BJ (cell line): ENCODE data around the gene MAPRE2. TPM values are rescaled to one million over a fixed set of nuclear protein-coding genes. Genes with fewer than 3 reads are reported as not detected.
"Not testable (repeated sequence)": the region's sequence is repeated elsewhere in the genome, so short reads cannot be mapped to it uniquely, and the experiment has no call there.

Experiments
- CTCF ChIA-PET: fragments of 350-600 bp; formaldehyde crosslinking; extraction: SDS; loops from one replicate; lab custom pipeline; 2021; ENCODE audit warnings: antibody characterized with exemption, inconsistent platforms; lab: Yijun Ruan, JAX
- POLR2A ChIA-PET: fragments of 300-600 bp; sonication (Branson Sonifier 250); formaldehyde crosslinking; extraction: SDS; loops from one replicate; lab custom pipeline; 2021; ENCODE audit warnings: antibody characterized with exemption; lab: Charles Lee
- DNase-seq: peaks from one replicate; pipeline ENCODE4 v3.0.0-alpha.2; 2011; ENCODE audit warnings: low read depth
- H3K27me3 ChIP-seq: 2 replicates; pipeline ENCODE4 v1.6.0; 2011; ENCODE audit warnings: low read length; ENCODE audit not compliant: control insufficient read depth, insufficient read depth
- H3K36me3 ChIP-seq: 2 replicates; pipeline ENCODE4 v1.5.1; 2011; ENCODE audit warnings: low read length; ENCODE audit not compliant: control insufficient read depth, insufficient read depth
- H3K4me3 ChIP-seq: 2 replicates; pipeline ENCODE4 v1.5.1; 2011; ENCODE audit warnings: low read depth, mild to moderate bottlenecking, control low read depth, low read length
- polyA plus RNA-seq: library from polyadenylated mRNA; depleted of rRNA; stranded (reverse); fragments of >200 nt; gene quantifications from 2 replicates; pipeline ENCODE4 v1.2.3, GENCODE V29; 2011
- TF ChIP-seq, protein P1 (sequence below): IDR thresholded peaks from 2 replicates; pipeline ENCODE4 v1.5.1; 2011; ENCODE audit warnings: low read depth, mild to moderate bottlenecking, control low read depth, inconsistent platforms, low read length, moderate library complexity; ENCODE audit not compliant: insufficient read depth

The MAPRE2 gene
- polyA plus RNA-seq, 1 experiment, result 23.8 TPM

DNA sequence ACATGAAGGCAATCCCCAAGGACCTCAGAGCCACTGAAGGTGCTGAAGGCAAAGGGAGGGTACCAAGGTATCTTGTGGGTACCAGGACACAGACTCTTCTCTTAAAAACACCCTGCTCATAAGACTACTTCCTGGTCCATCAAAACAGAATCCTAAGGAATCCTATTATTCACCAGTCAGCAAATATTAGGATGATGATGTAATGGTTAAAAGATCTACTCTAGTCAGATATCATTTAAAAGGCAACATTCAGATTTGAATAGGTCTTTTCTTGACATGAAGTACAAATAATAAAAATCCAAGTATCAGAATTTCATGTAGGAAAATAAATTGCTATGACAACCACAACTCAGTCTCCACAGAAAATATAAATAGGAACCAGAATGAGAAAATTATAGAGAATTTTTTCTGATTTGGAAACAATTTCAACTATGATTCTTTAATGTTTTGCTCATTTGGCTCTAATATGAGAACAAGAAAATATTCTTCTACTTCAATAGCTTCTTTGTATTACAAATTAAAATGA, 121.9 kb downstream of the MAPRE2 start:
- POLR2A ChIA-PET, result no interaction called here
- H3K4me3 ChIP-seq, result no peak overlapping the region
- TF ChIP-seq, protein P1, sequence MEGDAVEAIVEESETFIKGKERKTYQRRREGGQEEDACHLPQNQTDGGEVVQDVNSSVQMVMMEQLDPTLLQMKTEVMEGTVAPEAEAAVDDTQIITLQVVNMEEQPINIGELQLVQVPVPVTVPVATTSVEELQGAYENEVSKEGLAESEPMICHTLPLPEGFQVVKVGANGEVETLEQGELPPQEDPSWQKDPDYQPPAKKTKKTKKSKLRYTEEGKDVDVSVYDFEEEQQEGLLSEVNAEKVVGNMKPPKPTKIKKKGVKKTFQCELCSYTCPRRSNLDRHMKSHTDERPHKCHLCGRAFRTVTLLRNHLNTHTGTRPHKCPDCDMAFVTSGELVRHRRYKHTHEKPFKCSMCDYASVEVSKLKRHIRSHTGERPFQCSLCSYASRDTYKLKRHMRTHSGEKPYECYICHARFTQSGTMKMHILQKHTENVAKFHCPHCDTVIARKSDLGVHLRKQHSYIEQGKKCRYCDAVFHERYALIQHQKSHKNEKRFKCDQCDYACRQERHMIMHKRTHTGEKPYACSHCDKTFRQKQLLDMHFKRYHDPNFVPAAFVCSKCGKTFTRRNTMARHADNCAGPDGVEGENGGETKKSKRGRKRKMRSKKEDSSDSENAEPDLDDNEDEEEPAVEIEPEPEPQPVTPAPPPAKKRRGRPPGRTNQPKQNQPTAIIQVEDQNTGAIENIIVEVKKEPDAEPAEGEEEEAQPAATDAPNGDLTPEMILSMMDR, result no peak
- CTCF ChIA-PET, result interaction anchor here (0.6 to 1.0 kb wide), 2 partner anchors 19 to 527 kb away, joined by 4 to 6 read pairs; no protein-coding TSS in a partner anchor
- H3K36me3 ChIP-seq, result no peaks in the 10 kb centered on the region
- no peaks in the 10 kb centered on the region for H3K27me3 ChIP-seq
- DNase-seq, result no peak

DNA sequence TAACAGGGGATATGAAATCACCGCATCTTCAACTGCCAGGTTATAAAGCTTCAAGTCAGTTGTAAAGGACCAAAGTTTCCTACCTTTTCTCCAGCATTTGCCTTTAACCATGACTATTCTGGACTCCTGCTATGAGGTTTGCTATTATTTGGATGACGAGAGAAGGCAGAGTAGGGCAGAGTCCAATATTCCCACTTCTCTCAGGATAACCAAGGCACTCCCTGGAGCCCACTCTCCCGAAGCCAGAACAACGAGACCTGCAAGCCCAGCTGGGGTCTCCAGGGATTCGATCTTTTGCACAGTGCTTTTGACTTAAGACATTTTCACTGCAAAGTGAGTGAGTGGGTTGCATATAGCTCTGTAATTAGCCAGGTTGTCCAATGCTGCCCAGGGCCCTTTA, 122.5 kb downstream of the MAPRE2 start:
- Histone ChIP-seq H3K27me3 (no peaks in the 10 kb centered on the region; the same call in 1 of the 2 replicates), H3K4me3 (no peak overlapping the region), H3K36me3 (no peaks in the 10 kb centered on the region)
- CTCF ChIA-PET, result no interaction called here
- no peak for DNase-seq
- TF ChIP-seq, protein P1, result no peak
- POLR2A ChIA-PET, result no interaction called here

DNA sequence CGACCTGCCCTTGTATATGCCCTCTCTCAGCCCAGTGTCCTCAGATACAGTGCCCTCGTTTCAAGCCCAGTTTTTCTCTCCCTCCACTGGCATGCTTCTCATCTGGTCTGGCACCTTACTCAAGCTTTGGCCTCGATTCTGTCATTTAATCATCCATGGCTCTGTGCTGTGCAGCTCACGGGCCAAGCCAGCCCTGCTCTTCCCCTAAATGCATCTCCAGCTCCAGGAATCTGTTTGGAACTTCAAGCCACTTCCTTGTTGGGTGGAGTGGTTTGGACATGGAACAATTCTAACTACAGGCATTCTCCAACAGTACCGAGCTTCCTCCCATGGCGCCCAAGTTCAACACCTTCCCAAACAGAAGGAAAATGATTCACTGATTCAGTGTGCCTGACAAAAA, 122.9 kb downstream of the MAPRE2 start:
- Histone ChIP-seq H3K4me3 (no peak overlapping the region), H3K36me3 (no peaks in the 10 kb centered on the region), H3K27me3 (no peaks in the 10 kb centered on the region; the same call in 1 of the 2 replicates)
- ChIA-PET POLR2A (no interaction called here), CTCF (no interaction called here)
- TF ChIP-seq, protein P1, result no peak
- DNase-seq, result no peak

DNA sequence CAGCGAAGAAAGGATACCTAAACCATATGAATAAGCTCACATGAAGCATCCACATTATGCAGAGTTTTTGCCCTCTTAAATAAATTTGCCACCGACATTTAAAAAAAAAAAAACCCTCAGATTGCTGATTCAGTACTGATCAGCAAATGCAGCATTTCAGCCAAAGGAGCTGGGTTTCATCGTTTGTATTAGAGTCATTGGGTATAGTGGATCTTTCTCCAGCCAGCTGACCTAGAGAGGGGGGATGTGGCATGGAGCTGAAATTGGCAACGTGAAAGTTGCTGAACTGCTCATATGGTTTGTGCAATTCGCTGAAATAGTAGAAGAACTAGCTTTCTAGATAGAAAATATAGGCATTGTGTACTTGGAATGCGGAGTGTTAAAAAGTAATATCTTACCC, 126.1 kb downstream of the MAPRE2 start:
- TF ChIP-seq, protein P1, result no peak
- H3K27me3 ChIP-seq, result no peaks in the 10 kb centered on the region; the same call in 1 of the 2 replicates
- no peak overlapping the region for H3K4me3 ChIP-seq
- CTCF ChIA-PET, result interaction anchor here (1.1 kb wide), 1 partner anchor 506 kb away, joined by 3 read pairs; no protein-coding TSS in a partner anchor
- POLR2A ChIA-PET, result no interaction called here
- no peaks in the 10 kb centered on the region for H3K36me3 ChIP-seq
- no peak for DNase-seq

DNA sequence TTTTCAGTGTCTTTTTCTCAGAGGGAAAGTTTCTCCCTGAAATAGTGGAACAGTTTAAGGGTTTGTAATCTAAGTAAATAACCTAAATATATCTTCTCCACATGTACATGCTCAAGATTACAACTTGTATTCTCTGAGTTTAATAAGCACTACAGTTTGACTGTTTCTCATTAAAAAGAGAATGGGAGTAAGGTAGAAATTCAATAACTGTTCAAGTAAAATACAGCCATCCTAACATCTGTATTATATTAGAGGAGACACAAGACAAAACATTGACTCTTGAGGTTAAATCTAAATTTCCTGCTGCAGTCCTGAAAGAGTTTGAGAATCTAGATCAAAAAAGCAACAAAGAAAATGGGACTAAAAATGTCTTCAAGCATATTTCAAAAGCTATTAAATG, 126.6 kb downstream of the MAPRE2 start:
- POLR2A ChIA-PET, result interaction anchor here (0.5 kb wide), 1 partner anchor 322 kb away, joined by 3 read pairs; no protein-coding TSS in a partner anchor
- CTCF ChIA-PET, result interaction anchor here (0.7 to 1.1 kb wide), 3 partner anchors 24 to 522 kb away, joined by 3 to 5 read pairs (median 3); no protein-coding TSS in a partner anchor
- H3K36me3 ChIP-seq, result no peaks in the 10 kb centered on the region
- DNase-seq, result no peak
- H3K4me3 ChIP-seq, result no peak overlapping the region
- TF ChIP-seq, protein P1, result no peak
- no peaks in the 10 kb centered on the region; the same call in 1 of the 2 replicates for H3K27me3 ChIP-seq

DNA sequence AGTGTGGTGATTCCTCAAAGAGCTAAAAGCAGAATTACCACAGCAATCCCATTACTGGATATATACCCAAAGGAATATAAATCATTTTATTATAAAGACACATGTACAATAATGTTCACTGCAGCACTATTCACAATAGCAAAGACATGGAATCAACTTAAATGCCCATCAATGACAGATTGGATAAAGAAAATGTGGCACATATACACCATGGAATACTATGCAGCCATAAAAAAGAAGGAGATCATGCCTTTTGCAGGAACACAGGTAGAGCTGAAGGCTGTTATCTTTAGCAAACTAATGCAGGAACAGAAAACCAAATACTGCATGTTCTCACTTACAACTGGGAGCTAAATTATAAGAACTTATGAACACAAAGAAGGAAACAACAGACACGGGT, 129.1 kb downstream of the MAPRE2 start:
- CTCF ChIA-PET, H3K27me3 ChIP-seq, DNase-seq, H3K4me3 ChIP-seq, H3K36me3 ChIP-seq, POLR2A ChIA-PET: not testable (repeated sequence)
